Mucosa of rectum (tissue), 2 donors: ENCODE results near the gene NUSAP1.
"Not testable (repeated sequence)": the region's sequence is repeated elsewhere in the genome, so short reads cannot be mapped to it uniquely, and the experiment has no call there.

ENCODE experiments used
- H3K27ac ChIP-seq, 2 donors: one replicate each; pipeline ENCODE4 v1.7.0; 2013; ENCODE audit warnings: inconsistent platforms in 2 of 2, low read depth in 2 of 2, low read length in 2 of 2
- H3K27me3 ChIP-seq, 2 donors: one replicate each; pipeline ENCODE4 v1.7.0; 2013; ENCODE audit warnings: low read length in 2 of 2; ENCODE audit not compliant: control insufficient read depth in 2 of 2, insufficient read depth in 2 of 2
- H3K36me3 ChIP-seq, 2 donors: one replicate each; pipeline ENCODE4 v1.7.0; 2013; ENCODE audit warnings: low read length in 2 of 2; ENCODE audit not compliant: control insufficient read depth in 2 of 2, insufficient read depth in 2 of 2
- H3K4me1 ChIP-seq, 2 donors: one replicate each; pipeline ENCODE4 v1.7.0; 2013; ENCODE audit warnings: low read length in 2 of 2, mild to moderate bottlenecking in 1 of 2; ENCODE audit not compliant: control insufficient read depth in 2 of 2, insufficient read depth in 2 of 2
- H3K4me3 ChIP-seq, 2 donors: one replicate each; pipeline ENCODE4 v1.7.0; 2013; ENCODE audit warnings: low read length in 2 of 2
- H3K9ac ChIP-seq, 2 donors: one replicate each; pipeline ENCODE4 v1.7.0; 2013; ENCODE audit warnings: low read length in 2 of 2, low read depth in 1 of 2, mild to moderate bottlenecking in 1 of 2
- H3K9me3 ChIP-seq, 2 donors: one replicate each; pipeline ENCODE4 v1.7.0; 2013; ENCODE audit warnings: low read length in 2 of 2; ENCODE audit not compliant: control insufficient read depth in 2 of 2
- donor health status: healthy.
- donor health status: Normal muscosa, but diverticular disease.

NUSAP1 gene

DNA sequence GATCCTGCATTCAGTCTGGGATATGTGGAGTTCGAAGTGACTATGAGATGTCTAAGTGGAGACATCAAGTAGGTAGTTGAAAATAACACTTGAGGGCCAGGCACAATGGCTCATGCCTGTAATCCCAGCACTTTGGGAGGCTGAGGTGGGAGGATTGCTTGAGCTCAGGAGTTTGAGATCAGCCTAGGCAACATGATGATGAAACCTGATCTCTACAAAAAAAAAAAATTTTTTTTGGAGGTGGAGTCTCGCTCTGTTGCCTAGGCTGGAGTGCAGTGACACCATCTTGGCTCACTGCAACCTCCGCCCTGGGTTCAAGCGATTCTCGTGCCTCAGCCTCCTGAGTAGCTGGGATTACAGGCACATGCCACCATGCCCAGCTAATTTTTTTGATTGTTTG is 93.2 kb downstream of the NUSAP1 start:
- H3K9me3 ChIP-seq, H3K36me3 ChIP-seq, H3K4me3 ChIP-seq, H3K4me1 ChIP-seq, H3K27ac ChIP-seq, H3K9ac ChIP-seq, H3K27me3 ChIP-seq: not testable (repeated sequence)

- H3K36me3 ChIP-seq, result no peaks in the 10 kb centered on the region
- peak overlapping the region; percentile 14 to 25 for H3K27ac ChIP-seq
- H3K27me3 ChIP-seq, result no peaks in the 10 kb centered on the region
- H3K9me3 ChIP-seq, result no peaks in the 10 kb centered on the region
- H3K9ac ChIP-seq, result peak overlapping the region; percentile 14 to 33
- H3K4me3 ChIP-seq, result peak overlapping the region in 1 of 2 donors; percentile 17
- peaks cover 0 to 4% of the 10 kb centered on the region in 2 donors for H3K4me1 ChIP-seq
These were observed 96.6 kb downstream of the NUSAP1 start for GRCh38 chr15:41429003-41429890.
